ENCODE data around the gene SLC7A10.

Gene SLC7A10

GRCh38 chr19:33263325-33264023 lies 37.8 kb upstream of the SLC7A10 start:
- TF ChIP-seq ZFX (IDR thresholded peaks at IDR 0.05; ENCODE audit: borderline replicate concordance) (no peak), CTCF (IDR thresholded peaks at IDR 0.05) (no peak)
- H3K27ac ChIP-seq: no peak overlapping the region

- no peak overlapping the region for H3K27ac ChIP-seq
- TF ChIP-seq ZFX (IDR thresholded peaks at IDR 0.05; ENCODE audit: borderline replicate concordance) (no peak), CTCF (IDR thresholded peaks at IDR 0.05) (no peak)
Measured at GRCh38 chr19:33261511-33262189, 36.0 kb upstream of the SLC7A10 start.

GRCh38 chr19:33260628-33261418 lies 35.2 kb upstream of the SLC7A10 start:
- H3K27ac ChIP-seq: no peak overlapping the region
- TF ChIP-seq CTCF (IDR thresholded peaks at IDR 0.05) (no peak), ZFX (IDR thresholded peaks at IDR 0.05; ENCODE audit: borderline replicate concordance) (no peak)

GRCh38 chr19:33259539-33259938 lies 33.9 kb upstream of the SLC7A10 start:
- TF ChIP-seq CTCF (IDR thresholded peaks at IDR 0.05) (no peak), ZFX (IDR thresholded peaks at IDR 0.05; ENCODE audit: borderline replicate concordance) (no peak)
- H3K27ac ChIP-seq: no peak overlapping the region

- no peak for TF ChIP-seq CTCF (IDR thresholded peaks at IDR 0.05)
- TF ChIP-seq ZFX (IDR thresholded peaks at IDR 0.05; ENCODE audit: borderline replicate concordance): no peak
- no peak overlapping the region for H3K27ac ChIP-seq
Measured at GRCh38 chr19:33257828-33258227, 32.2 kb upstream of the SLC7A10 start.

- no peak overlapping the region for H3K27ac ChIP-seq
- TF ChIP-seq CTCF (IDR thresholded peaks at IDR 0.05) (no peak), ZFX (IDR thresholded peaks at IDR 0.05; ENCODE audit: borderline replicate concordance) (no peak)
Measured at GRCh38 chr19:33256261-33256660, 30.6 kb upstream of the SLC7A10 start.
